Smooth muscle cell of the brain vasculature (primary cell): ENCODE data around the gene STARD7.
"Not testable (repeated sequence)": the region's sequence is repeated elsewhere in the genome, so short reads cannot be mapped to it uniquely, and the experiment has no call there.

Experiments
- DNase-seq: peaks from one replicate; pipeline ENCODE4 v3.0.0-alpha.2; 2012; ENCODE audit warnings: low read depth, low spot score

The STARD7 gene, protein sequence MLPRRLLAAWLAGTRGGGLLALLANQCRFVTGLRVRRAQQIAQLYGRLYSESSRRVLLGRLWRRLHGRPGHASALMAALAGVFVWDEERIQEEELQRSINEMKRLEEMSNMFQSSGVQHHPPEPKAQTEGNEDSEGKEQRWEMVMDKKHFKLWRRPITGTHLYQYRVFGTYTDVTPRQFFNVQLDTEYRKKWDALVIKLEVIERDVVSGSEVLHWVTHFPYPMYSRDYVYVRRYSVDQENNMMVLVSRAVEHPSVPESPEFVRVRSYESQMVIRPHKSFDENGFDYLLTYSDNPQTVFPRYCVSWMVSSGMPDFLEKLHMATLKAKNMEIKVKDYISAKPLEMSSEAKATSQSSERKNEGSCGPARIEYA

DNA sequence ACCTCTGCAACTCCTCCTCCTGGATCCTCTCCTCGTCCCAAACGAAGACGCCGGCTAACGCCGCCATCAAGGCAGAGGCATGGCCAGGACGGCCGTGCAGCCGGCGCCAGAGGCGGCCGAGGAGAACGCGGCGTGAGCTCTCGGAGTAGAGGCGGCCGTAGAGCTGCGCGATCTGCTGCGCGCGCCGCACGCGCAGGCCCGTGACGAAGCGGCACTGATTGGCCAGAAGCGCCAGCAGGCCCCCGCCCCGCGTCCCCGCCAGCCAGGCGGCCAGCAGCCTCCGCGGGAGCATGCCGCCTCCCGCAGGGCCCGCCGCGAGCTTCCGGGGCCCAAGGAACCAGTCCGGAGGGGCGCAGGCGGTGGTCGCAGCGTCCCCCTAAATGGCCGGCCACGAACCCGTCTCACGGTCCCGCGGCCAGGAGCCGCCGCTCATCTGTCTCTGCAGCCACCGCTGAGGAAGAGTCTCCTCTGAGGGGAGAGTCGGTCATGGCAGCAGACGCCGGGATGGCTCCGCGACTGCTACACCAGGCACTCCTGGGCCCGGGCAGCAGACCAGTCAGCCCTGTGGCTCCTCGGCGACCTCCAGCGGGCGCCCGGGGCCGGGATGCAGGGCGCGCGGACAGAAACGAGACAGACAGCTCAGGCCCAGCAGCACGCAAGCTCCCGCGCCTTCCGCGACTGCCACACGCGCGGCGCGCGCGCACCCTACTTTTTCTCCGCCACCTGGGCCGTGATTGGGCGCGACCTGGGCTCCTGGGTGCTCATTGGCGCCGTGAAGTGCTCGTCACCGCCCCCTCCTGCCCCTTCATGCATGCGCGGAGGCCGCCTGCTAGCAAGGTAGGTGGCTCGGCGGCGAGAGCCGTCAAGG lies at the start of gene STARD7:
Gene STARD7, minus strand, starts transcription at position 685 of the 868 bp plus-strand sequence. Its CDS starts 393 bp downstream, at position 292.
- DNase-seq: peak; percentile 93

DNA sequence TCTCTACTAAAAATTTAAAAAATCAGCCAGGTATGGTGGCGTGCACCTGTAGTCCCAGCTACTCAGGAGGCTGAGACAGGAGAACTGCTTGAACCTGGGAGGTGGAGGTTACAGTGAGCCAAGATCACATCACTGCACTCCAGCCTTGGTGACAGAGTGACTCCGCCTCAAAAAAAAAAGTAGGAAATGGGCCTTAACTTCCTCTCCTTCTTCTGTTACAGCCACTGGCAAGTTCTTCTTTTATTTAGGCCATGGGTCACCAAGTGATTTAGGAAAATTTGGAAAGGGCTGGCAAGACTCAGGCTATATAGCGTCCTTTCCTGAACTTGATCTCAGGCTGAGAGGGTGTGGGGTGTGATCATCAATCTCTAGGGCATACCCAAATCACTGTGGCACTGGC lies 49.1 kb upstream of the STARD7 start:
- DNase-seq: not testable (repeated sequence)

DNA sequence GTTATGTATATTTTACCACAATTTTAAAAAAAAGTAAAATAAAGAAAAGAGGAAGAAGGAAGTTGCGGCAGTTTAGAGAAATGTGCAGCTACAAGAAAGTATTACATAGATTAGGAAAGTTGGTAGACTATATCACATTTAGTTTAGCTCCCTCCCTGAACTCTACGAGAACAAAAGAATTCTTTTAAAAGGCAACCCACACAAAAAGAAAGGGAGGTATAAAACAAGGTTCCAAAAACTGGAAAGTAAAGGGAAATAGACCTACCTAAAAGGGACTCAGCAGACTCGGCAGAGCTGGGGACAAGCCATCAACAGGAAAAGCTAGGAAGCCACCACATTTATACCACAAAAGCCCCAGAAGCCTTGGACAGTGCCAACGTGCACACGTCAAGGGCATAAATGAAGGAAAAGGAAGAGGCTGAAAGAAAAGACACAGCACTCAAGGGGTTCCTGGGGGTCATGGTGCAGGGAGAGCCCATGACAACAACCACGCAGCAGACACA lies 48.0 kb upstream of the STARD7 start:
- DNase-seq: no peak

DNA sequence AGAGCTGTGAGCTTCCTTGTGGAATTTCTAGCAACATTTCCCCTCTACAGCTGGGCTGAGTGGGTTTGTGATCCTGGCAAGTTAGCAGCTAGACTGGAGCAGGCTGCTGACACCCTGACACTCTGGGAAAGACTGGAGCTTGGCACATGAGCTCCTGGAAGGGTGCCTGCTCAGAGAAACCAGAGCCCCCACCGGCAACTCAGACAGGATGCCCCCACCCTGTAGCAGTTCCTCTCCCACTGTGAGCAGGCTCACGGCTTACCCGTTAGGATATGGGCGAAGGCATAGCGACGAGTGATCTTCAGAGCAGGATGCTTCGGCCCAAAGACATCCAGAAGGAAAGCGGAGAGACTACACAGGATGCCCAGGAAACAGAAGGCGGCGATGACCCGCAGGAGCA lies 45.9 kb upstream of the STARD7 start:
- DNase-seq: no peak

DNA sequence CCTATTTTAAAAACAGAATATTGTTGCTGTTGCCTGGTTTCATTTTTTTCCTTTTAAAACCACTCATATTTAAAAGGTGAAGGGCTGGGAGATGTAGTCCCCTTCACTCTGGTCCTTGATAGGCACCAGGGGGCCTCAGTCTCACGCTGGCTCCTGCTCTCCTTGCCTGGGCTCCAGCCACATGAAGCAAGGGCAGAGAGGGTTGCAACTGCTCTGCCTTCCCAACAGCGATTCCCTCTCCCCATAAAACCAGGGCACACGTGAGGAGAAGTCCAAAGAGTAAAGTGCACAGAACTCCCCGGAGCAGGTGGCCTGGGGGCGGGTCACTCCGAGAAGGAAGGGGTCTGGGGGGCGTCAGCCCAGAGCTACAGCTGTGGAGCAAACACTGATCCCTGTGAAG lies 44.4 kb upstream of the STARD7 start:
- DNase-seq: no peak

DNA sequence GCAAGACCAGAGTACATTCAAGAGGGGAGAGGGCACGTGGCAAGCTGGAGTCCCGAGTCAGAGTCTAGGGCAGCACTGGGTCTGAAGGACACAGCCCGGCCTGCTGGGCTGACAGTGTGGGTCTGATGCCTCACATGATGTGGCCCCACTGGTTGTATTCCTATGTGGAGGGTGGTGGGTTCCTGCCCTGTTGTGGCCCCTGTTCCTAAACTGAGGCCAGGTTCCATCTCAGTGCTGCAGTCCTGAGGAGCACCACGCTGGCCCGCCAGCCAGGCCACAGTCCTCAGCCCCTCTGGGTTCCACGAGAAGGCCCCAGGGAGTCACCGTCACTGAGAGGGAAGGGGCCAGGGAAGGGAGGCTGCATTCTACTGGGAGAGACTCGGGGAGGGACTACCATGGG lies 43.9 kb upstream of the STARD7 start:
- DNase-seq: no peak

DNA sequence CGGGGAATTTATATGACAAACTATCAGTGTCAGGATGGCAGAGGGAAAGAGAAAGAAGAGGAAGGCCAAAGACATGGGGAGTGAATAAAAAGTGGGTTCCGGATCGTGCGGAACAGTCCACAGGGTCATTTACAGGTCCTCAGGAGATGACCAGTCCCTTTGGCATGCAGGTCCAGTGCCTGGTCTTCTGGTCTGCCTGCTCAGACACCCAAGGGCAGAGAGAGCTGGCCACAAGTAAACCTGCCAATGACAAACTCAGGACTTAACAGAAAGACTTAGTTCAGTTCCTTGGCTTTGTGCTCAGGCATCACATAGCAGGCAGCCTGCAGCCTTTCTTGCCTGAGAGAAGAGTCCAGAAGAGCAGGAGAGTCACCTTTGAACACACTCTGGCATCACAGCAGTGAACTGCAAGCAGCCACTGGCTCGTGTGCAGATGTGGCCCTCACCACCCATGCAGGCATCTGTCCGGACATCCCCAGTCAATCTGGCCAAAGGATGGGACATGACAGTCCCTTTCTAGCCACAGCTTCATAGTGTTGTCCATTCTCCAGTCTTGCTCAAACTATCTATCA lies 43.2 kb upstream of the STARD7 start:
- peak; percentile 72 for DNase-seq

DNA sequence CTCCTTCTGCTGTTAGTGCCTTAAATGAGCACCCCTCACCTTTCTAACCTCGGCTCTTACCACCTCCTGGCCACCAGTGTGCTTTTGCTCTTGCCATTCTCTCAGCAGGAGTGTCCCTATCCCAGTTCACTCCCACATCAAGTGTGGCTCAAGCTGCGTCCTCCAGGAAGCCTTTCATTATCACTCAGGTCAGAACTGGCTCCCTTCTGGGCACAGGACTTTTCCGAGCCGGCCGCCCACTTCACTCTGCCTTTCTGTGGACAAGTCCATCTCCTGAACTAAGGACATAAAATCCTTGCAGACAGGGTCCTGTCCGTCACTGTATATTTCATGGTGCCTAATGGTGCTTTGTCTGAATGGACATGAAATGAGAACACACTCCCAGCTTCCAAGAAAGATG lies 41.6 kb upstream of the STARD7 start:
- no peak for DNase-seq

DNA sequence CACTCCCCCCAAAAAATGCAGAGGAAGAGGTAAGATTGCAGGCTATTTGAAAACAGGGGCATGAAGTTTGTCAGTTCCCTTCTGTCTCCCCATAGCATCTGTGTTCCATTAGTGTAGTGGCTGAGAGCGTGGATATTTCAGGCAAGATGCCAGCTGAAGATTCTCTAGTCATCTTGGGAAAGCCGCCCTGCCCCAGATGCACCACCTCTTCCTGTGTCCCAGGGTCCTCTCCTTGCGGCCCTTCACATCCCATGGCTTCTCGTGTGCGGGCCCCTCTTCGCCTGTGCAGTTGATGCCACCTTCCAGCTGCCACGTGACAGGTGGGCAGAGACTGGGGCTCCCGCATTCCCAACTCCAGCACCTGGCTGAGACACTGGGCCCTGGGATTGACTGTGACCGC lies 41.0 kb upstream of the STARD7 start:
- no peak for DNase-seq

DNA sequence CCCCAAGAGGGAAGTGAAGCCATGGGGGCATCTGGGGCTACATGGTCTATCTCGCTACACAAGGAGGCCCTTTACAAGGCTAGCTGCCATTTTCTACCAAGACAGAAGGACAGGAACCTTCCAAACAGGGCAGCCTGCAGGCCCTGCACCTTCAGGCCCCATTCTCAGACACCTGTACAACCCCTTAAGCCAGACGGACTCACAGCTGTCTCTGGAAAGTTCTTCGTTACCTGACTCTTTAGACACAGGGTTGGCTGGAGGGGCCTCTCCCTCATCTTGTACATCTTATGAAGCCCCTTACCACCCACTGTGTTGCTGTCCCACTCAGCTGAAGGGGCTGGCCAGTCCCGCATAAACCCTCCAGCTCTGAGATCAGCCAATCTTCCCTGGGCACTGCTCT lies 40.0 kb upstream of the STARD7 start:
- DNase-seq: no peak

DNA sequence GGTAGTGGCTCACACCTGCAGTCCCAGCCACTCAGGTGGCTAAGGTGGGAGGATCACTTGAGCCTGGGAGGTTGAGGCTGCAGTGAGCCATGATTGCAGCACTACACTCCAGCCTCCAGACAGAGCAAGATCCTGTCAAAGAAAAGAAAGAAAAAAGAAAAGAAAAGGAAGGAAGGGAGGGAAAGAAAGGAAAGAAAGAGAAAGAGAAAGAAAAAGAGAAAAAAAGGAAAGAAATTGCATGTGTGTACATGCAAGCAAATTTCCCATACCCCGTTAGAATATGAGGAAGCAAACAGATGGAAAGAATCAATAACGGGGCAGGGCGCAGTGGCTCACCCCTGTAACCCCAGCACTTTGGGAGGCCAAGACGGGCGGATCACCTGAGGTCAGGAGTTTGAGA lies 39.3 kb upstream of the STARD7 start:
- no peak for DNase-seq

DNA sequence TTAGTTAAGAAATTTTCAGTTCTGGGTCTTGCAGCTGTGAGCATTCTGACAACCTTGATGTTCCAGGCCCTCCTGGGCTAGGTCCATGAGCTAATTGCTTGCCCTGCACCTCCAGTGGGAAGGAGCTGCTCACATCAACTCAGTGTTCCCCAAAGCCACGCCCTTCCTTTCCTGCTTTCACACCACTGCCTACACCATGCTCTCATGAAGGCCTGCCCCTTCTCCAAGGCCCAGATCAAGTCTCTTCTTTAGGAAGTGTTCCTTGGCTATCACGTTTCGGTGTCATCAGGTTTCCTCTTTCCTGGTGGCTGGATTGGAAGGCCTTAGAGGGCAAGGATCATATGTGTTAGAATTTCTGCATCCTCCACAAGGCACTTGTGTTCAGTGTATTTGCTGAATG lies 38.4 kb upstream of the STARD7 start:
- no peak for DNase-seq

DNA sequence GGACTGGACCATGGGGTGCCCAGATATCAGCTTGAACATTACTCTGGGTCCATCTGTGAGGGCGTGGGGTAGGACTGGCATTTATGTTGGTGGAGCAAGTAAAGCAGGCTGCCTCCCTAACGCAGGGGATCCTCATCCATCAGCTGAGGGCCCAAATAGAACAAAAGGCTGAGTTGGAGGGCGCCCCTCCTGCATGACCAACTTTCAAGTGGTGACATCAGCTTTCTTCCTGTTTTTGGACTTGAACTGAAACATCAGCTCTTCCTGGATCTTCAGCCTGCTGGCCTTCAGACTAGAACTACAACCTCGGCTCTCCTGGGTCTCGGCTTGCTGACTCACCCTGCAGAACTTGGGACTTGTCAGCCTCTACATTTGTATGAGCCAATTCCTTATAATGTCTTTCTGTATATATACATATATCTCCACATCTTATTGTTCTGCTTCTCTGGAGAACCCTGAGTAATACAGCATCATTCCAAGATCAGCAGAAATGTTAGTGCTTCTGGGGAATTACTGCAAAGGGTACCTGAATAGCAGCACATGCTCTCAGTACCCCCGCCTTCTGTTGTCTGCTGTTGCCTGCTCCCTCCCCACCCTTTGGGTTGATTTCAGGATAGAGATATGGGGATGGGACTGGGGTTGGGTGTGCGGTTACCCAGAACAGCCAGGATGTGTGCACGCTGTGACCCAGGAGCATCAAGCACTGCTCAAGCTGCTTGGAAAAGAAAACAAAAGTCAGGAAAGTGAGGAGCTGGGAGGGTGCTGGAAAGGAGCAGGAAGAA lies 37.2 kb upstream of the STARD7 start:
- DNase-seq: no peak

DNA sequence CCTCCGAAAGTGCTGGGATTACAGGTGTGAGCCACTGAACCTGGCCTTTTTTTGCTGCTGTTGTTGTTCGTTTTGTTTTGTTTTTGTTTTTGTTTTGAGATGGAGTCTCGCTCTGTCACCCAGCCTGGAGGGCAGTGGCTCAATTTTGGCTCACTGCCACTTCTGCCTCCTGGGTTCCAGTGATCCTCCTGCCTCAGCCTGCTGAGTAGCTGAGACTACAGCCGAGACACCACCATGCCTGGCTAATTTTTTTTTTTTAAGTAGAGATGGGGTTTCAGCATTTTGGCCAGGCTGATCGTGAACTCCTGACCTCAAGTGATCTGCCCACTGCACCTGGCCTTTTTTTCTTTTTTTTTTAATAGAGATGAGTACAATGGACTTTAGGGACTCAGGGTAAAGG lies 35.2 kb upstream of the STARD7 start:
- DNase-seq: no peak

DNA sequence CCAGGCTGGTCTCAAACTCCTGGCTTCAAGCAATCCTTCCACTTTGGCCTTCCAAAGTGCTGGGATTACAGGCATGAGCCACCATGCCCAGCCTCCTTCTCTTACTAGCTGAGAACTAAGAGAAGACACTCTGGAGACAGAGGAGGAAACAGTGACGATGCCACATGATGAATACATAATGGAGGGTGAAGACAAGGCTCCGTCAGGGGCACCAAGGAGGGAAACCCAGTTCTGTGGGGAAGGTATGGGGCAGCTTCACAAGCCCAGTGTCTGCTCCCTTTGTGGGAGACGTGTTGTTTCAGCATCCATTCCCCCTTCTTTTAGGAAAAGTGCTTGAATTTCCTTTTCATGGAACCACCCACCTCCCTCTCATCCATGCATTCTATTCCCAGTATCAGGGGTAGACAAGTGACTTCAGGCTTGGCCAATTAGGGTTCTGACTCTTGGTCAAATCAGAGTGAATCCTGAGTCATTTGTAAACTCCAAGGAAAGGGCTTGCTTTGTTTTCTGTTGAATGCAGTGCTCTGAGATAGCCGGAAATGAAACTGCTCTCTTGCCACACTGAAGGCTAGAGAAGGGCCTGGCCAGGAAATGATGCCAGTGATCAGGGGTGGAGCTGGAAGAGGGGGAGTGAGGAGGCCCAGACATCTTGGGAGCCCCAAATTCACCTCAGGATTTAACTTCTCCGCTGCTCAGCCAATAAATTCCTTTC lies 33.4 kb upstream of the STARD7 start:
- DNase-seq: no peak

DNA sequence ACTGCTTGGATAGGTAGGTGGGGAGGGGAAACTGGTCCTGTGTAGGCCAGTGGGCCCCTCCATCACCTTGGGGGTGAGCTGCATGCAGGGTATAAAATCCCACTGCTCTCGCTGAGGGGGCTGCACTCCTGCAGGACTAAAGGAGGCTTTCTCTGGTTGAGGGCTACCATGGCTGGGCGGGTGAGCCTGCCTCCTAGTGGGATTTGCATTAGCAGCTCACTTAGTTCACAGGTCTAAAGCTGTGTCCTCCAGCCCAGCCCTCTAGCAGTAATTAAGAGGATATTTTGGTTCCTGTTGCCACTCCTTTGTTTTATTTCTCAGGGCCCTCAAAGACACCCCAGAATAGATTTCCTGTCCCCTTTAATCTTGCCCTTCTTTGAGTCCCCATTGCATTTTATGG lies 32.6 kb upstream of the STARD7 start:
- no peak for DNase-seq

DNA sequence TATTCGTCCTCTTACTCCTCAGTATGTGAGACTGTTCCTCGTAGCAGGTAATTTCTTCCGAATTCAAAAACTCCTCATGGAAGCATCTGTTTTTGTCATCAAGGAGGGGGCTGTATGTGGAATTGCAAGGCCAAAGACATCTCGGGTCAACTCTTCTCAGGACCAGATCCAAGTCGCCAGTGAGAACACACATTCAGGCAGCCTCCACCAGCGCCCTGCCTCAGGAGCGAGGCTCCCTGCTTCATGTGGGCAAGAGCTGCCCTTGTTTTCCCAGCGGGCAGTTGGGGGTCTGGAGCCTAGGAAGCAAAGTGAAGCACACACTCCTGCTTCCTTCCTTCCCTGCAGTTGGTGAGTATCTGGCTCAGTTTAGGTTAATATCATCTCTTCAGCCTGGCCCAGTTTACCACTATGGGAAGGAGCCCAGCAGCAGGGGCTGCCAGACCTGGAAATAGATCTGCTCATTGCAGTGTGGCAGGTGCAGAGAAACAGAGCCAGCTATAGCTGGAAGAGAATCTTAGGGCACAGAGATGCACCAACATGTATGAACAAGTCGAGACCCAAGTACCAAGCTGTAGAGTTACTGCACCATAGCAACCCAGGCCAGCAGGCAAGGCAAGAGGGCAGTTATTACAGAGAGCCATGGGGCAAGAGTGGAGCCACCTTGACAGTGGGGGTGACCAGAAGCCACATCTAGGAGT lies 31.9 kb upstream of the STARD7 start:
- DNase-seq: no peak

DNA sequence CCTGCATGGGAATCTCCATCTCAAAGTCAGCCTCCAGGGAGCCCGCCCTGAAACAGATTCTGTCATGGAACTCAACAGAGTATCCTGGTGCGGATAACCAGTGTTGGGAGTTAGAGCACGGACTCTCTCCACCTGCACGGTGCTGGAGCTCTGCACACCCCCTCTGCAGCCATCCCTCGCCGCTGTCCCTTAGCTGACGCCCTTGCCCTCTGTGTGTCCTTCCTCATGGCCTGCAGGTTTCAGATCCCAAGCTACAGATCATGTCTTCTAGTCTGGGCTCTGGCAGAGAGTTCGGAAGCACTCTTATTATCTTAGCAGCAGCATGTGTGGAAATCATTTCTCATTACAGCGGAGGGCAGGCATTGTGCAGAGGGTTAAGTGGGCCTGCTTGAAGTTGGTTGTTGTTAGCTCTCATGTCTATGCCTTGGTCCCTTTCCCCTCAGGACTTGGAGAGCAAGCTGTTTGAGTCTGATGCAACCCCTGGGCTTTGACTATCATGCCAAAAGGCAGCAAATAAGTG lies 31.2 kb upstream of the STARD7 start:
- no peak for DNase-seq

DNA sequence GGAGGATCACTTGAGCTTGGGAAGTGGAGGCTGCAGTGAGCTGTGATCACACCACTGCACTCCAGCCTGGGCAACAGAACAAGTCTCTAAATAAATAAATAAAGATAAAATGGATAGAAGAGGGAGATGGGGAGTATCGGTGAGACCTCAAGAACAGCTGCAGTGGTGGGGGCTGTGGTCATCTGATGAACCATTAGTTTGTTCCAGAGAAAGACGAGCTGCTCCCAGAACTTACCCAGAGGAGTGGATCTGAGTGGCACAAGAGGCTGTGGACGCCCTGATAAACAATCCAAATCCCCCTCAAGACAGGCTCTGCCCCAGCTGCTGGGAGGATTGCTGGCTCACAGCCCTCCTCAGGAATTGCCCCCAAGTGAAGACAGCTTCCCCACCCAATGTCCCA lies 30.5 kb upstream of the STARD7 start:
- no peak for DNase-seq

DNA sequence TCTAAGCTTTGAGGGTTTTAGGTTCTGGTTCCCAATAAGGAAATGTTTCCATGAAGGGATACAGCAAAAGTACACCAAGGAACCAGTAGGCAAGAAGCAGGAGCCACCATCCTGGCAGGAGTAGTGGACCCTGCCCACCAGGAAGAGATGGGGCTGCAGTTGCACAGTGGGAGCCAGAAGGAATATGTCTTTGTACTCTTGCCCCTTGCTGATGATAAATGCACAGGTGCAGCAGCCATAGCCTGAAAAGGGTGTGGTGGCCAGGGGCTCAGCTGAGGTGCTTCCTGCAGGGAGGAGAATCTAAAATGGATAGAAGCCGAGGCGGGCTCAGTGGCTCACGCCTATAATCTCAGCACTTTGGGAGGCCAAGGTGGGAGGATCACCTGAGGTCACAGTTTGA lies 29.6 kb upstream of the STARD7 start:
- DNase-seq: no peak
